ENCODE data around the gene SCLT1.

DNA sequence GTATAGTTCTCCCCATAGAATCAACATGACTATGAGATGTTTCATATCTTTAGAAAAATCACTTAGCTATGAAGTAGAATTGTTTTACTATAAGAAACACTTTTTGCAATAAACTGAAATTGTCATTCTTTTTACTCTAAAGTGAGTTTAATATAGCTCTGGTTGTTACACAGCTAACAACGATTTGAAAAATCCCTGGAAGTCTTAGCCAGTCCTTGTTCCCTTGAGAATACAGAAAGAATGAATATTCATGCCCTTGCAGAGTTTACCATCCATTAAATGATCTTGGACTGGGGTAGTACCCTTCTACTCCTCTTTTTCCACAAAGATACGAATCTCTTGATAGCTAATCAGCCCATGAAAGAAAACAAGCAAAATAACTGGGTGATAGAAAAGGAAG, 142.0 kb downstream of the SCLT1 start:
- no peak for TF ChIP-seq TEAD4 (IDR thresholded peaks at IDR 0.05)
- TF ChIP-seq, protein P1, sequence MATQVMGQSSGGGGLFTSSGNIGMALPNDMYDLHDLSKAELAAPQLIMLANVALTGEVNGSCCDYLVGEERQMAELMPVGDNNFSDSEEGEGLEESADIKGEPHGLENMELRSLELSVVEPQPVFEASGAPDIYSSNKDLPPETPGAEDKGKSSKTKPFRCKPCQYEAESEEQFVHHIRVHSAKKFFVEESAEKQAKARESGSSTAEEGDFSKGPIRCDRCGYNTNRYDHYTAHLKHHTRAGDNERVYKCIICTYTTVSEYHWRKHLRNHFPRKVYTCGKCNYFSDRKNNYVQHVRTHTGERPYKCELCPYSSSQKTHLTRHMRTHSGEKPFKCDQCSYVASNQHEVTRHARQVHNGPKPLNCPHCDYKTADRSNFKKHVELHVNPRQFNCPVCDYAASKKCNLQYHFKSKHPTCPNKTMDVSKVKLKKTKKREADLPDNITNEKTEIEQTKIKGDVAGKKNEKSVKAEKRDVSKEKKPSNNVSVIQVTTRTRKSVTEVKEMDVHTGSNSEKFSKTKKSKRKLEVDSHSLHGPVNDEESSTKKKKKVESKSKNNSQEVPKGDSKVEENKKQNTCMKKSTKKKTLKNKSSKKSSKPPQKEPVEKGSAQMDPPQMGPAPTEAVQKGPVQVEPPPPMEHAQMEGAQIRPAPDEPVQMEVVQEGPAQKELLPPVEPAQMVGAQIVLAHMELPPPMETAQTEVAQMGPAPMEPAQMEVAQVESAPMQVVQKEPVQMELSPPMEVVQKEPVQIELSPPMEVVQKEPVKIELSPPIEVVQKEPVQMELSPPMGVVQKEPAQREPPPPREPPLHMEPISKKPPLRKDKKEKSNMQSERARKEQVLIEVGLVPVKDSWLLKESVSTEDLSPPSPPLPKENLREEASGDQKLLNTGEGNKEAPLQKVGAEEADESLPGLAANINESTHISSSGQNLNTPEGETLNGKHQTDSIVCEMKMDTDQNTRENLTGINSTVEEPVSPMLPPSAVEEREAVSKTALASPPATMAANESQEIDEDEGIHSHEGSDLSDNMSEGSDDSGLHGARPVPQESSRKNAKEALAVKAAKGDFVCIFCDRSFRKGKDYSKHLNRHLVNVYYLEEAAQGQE (IDR thresholded peaks at IDR 0.05; ENCODE audit: low read depth) = no peak
- TF ChIP-seq CREB1 (IDR thresholded peaks at IDR 0.05; ENCODE audit: low read depth) = no peak
- no peak for TF ChIP-seq TAF1 (IDR thresholded peaks at IDR 0.05; ENCODE audit: low read depth)
- TF ChIP-seq TCF12 (IDR thresholded peaks at IDR 0.05; ENCODE audit: low read depth) = no peak
- TF ChIP-seq, protein P2, sequence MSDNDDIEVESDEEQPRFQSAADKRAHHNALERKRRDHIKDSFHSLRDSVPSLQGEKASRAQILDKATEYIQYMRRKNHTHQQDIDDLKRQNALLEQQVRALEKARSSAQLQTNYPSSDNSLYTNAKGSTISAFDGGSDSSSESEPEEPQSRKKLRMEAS (IDR thresholded peaks at IDR 0.05) = no peak
- no peak for TF ChIP-seq EP300 (IDR thresholded peaks at IDR 0.05; ENCODE audit: borderline replicate concordance)

All from Ishikawa (cell line).